Caki2 (cell line): Measurements from ENCODE around the gene AADACL4. TPM values are rescaled to one million over a fixed set of nuclear protein-coding genes. Genes with fewer than 3 reads are reported as not detected.

Source experiments
- DNase-seq: peaks from one replicate; pipeline ENCODE4 v3.0.0-alpha.2; 2015; ENCODE audit warnings: low read depth
- in situ Hi-C: cut with HindIII; loops from 2 replicates; pipeline ENCODE4 v1.10.0; 2016; ENCODE audit warnings: low sequenced_read_pairs, low pct_unique_long_range_greater_than_20kb, mixed read lengths
- total RNA-seq: library from RNA; depleted of rRNA; stranded (reverse); fragments of >200 nt; shearing (Covaris generic); gene quantifications from 2 replicates; pipeline ENCODE4 v1.2.3, GENCODE V29; 2014; ENCODE audit warnings: low replicate concordance

AADACL4 gene
- total RNA-seq, 1 experiment from 2014 or later, result not detected

DNA sequence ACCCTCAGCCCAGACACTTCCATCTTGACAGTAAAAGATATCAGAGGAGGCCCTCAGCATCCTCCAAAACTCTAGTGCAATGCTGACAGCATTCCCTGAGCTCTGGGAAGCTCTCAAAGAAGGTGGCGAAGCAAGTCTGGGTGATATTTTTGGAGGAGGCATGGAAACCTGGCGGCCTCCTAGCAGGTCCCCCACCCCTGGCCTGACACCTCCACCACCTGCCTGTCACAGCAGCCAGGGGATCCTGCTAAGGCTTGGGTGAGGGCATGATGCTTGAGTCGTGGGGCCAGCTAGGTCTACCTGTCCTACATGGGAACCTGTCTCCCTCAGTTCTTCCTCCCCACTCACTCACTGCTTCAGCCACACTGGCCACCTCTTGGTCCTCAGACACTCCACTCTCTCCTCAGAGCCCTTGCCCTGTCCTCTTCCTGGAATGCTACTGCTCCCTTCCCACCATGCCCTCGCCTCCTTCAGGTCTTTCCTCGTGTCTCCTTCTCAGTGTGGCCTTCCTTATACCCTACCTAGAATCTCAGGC is 34.3 kb upstream of the AADACL4 start:
- peak; percentile 47 for DNase-seq
- in situ Hi-C loops, result no loop called here

DNA sequence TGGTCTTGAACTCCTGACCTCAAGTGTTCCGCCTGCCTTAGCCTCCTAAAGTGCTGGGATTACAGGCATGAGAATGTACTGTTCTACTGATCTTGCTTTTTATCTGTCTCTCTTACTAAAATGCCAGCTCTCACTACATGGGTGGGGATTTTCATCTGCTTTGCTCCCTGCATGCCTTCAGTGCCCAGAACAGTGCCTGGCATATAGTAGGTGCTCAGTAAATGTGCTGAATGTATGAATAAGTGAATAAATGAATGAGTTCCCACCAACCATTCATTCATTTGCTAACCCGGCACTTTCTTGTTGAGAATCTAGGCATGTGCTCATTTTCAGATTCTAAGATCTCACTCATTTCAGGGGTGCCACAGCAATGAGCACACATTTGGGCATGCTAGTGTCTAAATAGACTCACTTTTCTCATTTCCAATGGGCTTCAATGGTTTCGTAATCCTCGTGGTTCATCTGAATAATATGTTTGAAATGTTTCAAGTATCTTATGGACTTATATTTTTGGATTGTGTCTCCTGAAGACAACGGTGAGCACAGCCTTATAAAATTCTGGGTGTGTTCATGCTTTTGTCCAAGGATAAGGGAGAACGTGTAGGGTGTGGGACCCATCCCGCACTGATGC is 33.5 kb upstream of the AADACL4 start:
- DNase-seq, result no peak
- in situ Hi-C loops, result no loop called here

DNA sequence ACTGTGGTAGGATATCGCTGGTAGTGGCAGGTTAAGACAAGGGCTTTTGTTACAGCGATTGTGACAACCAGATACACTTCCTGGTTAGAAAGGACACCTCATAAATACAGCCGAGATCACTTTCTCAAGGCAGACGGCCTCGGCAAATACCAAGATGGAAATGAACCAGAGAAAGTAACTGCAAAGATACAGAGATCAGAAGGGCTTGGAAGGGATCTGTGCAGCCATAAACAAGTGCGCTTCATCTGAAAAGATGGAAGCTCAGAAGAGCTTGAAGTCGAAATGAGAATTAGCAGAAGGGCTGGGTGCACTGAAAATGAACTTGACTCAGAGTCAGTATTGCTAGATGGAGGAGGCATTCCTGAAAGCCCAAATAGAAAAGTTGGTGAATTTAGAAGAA is 32.9 kb upstream of the AADACL4 start:
- no peak for DNase-seq
- in situ Hi-C loops, result no loop called here

- in situ Hi-C loops, result no loop called here
Observed at GRCh38 chr1:12613180-12613579, 30.7 kb upstream of the AADACL4 start.

GRCh38 chr1:12614402-12615158 is 29.3 kb upstream of the AADACL4 start:
- no peak for DNase-seq
- in situ Hi-C loops, result no loop called here

More at GRCh38 chr1:12613180-12613579, 30.7 kb upstream of the AADACL4 start:
- DNase-seq, result peak; percentile 17

DNA sequence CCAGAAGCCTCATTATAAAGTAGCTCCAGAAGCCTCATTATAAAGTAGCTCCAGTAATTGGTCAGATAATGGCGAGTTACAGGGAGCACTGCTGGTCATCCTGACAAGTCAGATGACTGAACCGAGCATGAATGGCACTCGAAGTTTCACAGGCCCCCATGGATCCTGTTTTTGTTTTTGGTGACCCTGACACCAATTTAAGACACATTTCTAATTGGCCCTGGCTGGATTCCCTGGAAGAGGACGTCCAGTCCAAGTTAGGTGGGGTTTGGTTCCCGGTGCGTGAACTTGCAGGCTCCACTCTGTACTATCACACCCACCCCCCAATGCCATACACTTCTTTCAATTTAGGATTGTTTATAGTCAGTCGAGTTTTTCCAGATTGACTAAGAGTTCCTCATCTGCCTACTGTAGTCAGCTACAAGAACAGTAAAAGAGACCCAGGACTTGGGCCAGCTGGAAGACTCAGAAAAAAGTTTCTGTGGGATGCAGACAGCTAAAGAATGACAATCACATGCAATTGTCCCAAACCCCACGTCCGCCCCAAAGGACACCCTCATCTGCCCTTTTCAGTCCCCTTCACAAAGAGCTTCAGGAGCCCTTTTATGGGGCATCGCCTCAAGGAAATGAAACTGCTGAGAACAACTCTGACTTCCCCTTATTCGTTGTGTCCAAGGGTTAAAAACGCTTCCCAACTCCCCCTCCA is 28.6 kb upstream of the AADACL4 start:
- in situ Hi-C loops, result no loop called here
- DNase-seq, result peak; percentile 35

DNA sequence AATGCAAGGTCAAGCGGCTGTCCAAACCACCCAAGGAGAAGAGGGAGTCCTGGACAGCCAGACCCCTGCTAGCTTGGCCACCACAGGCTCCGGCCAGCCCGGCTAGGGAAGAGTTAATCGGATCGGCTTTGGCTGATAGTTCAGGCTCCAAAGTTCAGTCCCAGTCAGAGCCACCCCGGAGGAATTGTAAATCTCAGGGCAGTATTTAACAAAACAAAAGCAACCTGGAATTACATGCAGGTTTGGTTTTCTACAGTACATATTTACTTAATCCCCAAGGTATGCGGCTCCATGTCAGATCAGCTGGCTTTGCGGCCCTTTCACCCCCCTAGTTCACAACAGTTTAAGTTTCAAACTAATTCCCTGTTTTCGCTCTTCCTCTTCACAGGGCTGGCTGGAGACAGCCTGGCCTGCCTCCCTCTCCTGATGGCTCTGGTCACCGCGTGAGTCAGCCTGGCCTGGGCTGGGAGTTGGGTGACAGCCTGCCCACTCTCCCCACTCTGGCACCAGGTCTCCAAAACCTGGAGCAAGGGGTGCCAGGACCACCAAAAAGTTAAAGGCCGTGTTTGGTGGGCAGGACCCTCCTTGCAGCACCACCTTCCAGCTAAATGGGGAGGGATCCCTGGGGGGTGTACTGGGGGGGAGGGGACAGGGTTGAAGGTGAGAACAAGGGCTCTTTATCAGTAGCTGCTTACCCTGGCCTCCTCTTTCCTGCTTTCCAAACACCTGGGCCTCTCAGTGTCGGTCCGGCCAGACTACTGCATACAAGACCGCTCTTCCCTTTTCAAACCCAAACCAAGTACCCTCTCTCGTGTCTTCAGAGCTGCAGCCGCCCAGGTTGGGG is 27.8 kb upstream of the AADACL4 start:
- peak; percentile 54 for DNase-seq
- in situ Hi-C loops, result no loop called here

DNA sequence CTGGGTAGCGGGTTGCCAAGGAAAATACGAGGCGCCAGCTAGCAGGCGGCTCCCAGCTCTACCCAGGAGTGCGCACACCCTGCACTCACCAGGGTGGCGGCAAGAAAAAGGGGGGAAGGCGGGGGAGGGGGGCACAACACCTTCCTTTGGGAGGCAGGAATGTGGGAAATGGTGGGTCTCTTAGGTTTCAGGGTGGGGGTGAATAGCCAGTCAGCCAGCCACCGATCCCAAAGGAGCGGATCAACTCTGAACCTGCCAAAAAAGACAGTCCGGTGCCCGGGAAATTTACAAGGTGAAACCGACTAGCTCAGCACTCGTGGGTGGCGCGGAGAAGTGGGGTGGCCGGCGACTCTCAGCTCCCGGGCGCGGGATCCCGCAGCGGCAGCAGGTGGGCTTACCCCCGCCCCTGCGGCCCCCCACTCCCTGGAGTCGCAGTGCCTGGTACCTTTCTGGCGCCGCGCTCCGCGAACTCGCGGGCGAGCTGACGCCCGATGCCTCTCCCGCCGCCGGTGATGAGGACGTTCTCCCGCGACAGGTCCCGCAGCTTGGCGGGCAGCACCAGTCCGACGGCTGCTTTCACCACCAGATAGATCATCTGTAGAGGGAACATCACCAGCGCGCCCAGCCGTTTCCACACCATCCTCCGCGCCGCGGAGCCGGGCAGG is 27.0 kb upstream of the AADACL4 start:
- no peak for DNase-seq
- in situ Hi-C loops, result no loop called here

DNA sequence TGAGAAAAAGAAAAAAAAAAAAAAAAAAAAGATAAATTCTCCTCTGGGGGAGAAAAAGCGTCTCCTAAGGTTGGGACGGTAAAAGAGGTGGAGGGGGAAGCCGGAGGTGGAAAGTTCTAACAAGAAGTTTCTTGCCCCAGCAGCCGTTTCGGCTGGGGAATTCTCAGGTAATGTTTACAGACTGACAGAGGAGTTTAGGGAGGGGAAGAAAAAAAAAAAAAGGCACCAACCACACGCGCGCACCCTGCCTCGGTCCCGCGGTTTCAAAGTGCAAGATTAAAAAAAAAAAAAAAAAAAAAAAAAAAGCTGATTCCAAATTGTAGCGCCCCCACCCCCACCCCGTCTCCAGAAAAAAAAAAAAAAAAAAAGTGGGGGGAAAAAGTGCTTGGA is 26.4 kb upstream of the AADACL4 start:
- DNase-seq, result no peak
- in situ Hi-C loops, result no loop called here

- peak; percentile 96 for DNase-seq
- in situ Hi-C loops, result no loop called here
Observed at GRCh38 chr1:12617901-12618660, 25.8 kb upstream of the AADACL4 start, which contains the start of gene DHRS3. Gene DHRS3 (minus strand): TSS chr1:12618210. CDS start chr1:12617348, 862 bp downstream.

DNA sequence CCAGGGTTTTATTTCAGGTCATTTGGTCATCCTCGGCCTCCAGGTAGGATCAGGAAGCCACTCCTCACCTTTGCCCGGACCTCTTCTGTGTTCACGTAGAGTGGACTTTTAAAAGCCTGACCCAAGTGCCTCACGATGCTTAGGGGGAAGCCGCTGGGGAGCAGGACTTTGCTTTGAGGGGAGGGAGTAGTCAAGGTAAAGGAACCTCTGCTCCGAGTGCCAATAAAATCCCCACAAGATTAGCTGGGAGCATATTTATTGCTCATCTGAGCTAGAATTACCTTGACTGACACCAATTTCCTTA is 25.3 kb upstream of the AADACL4 start:
- no peak for DNase-seq
- in situ Hi-C loops, result no loop called here

DNA sequence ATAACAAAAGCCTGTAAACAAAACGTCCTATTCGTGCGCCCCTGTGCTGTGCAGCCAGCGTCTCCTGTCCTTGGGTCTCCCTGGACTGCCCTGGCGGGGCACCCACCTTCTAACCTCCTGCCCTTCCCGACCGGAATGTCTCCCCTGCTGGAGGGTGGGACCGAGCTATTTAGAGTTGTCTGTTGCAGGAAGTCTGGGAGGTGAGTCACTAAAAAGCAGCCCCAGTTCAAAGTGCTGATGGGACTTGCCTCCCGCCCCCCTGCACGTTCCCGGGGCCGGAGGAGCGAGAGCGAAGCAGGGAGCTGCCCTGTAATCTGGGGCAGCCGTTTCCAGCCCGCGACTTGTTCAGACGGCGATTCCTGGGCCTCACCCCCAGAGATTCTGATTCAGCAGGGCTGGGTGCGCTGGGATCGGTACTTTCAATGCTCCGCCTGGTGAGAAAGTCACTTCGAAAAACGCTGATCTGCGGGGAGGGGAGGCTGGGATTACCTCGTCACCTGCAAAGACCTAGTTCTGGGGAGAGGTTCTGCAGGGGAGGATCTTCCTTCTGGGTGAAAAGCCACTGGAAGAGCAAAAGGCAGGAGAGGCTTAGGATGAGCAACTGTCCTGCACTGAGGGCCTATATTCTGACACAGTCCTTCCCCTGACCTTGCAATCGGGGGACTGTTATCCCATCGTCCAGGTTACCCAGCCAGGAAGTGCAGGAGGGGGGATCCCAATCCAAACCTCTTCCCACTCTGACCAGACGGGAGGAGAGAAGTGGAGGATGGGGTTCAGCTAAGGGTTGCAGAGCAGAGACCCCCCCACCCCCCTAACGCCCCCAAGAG is 24.7 kb upstream of the AADACL4 start:
- DNase-seq, result peak; percentile 91
- in situ Hi-C loops, result no loop called here

GRCh38 chr1:12619792-12620487 is 23.9 kb upstream of the AADACL4 start:
- in situ Hi-C loops, result no loop called here
- DNase-seq, result peak; percentile 74

DNA sequence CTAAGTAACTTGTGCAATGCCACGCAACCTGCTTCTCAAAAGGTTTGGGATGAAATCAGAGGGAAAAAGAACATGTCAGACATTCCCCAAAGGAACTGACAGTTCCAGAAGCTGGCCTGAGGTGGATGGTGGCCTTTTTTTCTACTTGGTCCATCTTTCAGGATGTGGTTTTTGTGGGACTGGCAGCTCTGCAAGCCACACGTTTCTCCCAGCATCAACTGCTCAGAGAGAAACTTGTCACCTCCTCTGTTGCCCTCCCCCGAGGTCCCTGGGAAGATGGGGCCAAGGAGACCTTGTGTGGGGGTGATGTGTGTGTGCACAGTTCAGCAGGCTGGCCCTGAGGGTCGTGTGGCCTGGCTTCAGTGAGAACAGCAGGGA is 23.4 kb upstream of the AADACL4 start:
- in situ Hi-C loops, result no loop called here
- DNase-seq, result no peak

GRCh38 chr1:12620931-12621330 is 23.0 kb upstream of the AADACL4 start:
- no peak for DNase-seq
- in situ Hi-C loops, result no loop called here
